Naive B cell (primary cell): ENCODE data around the gene MMP15. TPM values are rescaled to one million over a fixed set of nuclear protein-coding genes. Genes with fewer than 3 reads are reported as not detected.
"Not testable (repeated sequence)": the region's sequence is repeated elsewhere in the genome, so short reads cannot be mapped to it uniquely, and the experiment has no call there.

Experiments used
- ATAC-seq, 2 donors: fragments of 150-1000 bp; cut with Tn5 transposase; 2 replicates each; pipeline ENCODE4 v1.10.0; 2021; ENCODE audit warnings: low read depth in 2 of 2, mild to moderate bottlenecking in 2 of 2, moderate library complexity in 2 of 2
- DNase-seq: peaks from one replicate; pipeline ENCODE4 v3.0.0; 2022
- H3K27ac Mint-ChIP-seq, 6 donors: one replicate each; pipeline ENCODE4 v1.8.0; 2020 to 2022; ENCODE audit warnings: mild to moderate bottlenecking in 6 of 6, mixed read lengths in 6 of 6, moderate library complexity in 5 of 6, inconsistent platforms in 2 of 6
- H3K27me3 Mint-ChIP-seq, 3 donors: one replicate each; pipeline ENCODE4 v1.8.0; 2021 to 2022; ENCODE audit warnings: mixed read lengths in 3 of 3, mild to moderate bottlenecking in 1 of 3
- H3K36me3 Mint-ChIP-seq, 2 donors: one replicate each; pipeline ENCODE4 v1.8.0; 2020 to 2022; ENCODE audit warnings: mixed read lengths in 2 of 2, inconsistent platforms in 1 of 2, mild to moderate bottlenecking in 1 of 2
- H3K4me1 Mint-ChIP-seq, 3 donors: one replicate each; pipeline ENCODE4 v1.8.0; 2020 to 2022; ENCODE audit warnings: mixed read lengths in 3 of 3, inconsistent platforms in 1 of 3, mild to moderate bottlenecking in 1 of 3, moderate library complexity in 1 of 3
- H3K4me3 Mint-ChIP-seq, 8 donors: one replicate each; pipeline ENCODE4 v1.8.0; 2020 to 2022; ENCODE audit warnings: mild to moderate bottlenecking in 8 of 8, mixed read lengths in 8 of 8, moderate library complexity in 8 of 8, inconsistent platforms in 2 of 8
- H3K9me3 Mint-ChIP-seq, 7 donors: one replicate each; pipeline ENCODE4 v1.8.0; 2020 to 2022; ENCODE audit warnings: mixed read lengths in 7 of 7, mild to moderate bottlenecking in 5 of 7, inconsistent platforms in 2 of 7, moderate library complexity in 1 of 7
- polyA plus RNA-seq, 6 donors: library from polyadenylated mRNA; unstranded; fragments of 300-500 nt; fragmentation: Illumina TruSeq; gene quantifications; one replicate each; pipeline ENCODE4 v1.2.3, GENCODE V29; 2021; ENCODE audit warnings: low read depth in 6 of 6

Gene MMP15
- polyA plus RNA-seq: not detected

DNA sequence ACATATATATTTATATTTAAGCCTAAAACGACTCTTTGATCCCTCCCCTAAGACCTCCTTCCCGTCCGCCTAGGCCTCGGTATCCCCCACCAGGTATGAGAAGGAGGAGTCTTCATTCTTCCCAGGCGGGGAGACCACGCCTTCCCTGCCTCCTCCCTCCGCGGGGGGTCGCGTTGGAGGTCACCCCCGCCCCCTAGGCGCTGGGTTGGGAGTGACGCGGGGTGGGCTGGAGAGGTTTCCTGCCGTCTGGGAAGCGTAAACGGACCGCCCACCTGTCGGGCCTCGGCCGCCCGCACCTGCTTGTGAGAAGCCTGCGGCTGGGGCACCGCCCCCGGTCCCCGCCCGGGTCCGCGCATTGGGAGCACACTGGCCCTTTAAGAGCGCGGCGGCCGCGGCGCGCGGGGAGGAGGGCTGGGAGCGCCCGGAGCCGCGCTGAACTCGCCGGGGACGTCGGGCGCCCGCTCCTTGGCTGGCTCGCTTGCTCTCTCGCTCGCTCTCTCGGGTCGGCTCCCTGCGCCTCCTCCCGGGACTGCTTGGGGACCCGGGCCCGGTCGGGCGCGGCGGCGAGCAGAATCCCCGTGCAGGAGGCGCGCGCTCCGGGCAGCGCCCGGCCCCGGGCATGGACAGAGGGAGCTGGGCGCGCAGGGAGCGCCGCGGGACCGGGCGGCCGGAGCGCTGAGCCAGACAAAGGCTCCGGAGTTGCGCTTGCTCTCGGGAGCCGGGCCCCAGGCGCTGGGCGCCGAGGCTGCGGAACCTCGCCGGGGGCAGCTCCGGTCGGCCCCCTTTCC lies at the start of gene MMP15:
Gene MMP15 (plus strand): TSS at position 404 of the 788 bp plus-strand sequence. CDS start 597 bp downstream, outside the sequence.
- Mint-ChIP-seq H3K4me1 (peaks cover 13 to 16% (median 15%) of the 10 kb centered on the region in 3 donors), H3K4me3 (peak within 1 kb of the TSS; percentile 78 to 92 (median 88)), H3K27ac (peak within 1 kb of the TSS in 1 of 6 donors; percentile 13), H3K27me3 (peaks cover 16 to 50% (median 34%) of the 10 kb centered on the region in 3 donors), H3K9me3 (no peaks in the 10 kb centered on the region), H3K36me3 (no peaks in the 10 kb centered on the region)
- peak; percentile 25 for DNase-seq
- ATAC-seq: peak; percentile 63 to 70

DNA sequence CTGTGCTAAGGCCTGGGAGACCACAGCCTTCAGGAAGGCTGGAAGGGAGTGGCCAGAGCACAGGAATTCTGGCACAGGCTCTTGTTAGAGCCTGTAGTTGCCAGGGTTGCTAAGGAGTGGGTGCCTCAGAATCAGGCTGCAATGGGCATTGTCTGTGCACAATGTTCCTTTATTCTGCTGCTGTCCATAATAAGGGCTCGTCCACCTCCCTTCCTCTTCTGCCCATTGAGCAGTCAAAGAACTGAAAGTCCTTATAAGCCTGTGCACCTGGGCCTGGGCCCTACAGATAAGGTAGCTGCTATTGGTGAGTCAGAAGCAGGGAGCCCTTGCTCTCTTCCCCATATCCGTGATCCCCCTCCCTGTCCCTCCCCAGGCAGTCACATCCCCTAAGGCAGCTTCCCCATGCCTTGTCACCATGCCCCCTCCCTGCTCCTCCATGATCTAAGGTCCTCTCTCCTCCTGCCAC lies 49.2 kb upstream of the MMP15 start:
- Mint-ChIP-seq H3K36me3 (no peaks in the 10 kb centered on the region), H3K4me1 (no peaks in the 10 kb centered on the region), H3K27ac (no peak overlapping the region), H3K9me3 (no peaks in the 10 kb centered on the region), H3K4me3 (no peak overlapping the region), H3K27me3 (peaks cover 14 to 43% (median 34%) of the 10 kb centered on the region in 3 donors)
- ATAC-seq: no peak
- DNase-seq: no peak

DNA sequence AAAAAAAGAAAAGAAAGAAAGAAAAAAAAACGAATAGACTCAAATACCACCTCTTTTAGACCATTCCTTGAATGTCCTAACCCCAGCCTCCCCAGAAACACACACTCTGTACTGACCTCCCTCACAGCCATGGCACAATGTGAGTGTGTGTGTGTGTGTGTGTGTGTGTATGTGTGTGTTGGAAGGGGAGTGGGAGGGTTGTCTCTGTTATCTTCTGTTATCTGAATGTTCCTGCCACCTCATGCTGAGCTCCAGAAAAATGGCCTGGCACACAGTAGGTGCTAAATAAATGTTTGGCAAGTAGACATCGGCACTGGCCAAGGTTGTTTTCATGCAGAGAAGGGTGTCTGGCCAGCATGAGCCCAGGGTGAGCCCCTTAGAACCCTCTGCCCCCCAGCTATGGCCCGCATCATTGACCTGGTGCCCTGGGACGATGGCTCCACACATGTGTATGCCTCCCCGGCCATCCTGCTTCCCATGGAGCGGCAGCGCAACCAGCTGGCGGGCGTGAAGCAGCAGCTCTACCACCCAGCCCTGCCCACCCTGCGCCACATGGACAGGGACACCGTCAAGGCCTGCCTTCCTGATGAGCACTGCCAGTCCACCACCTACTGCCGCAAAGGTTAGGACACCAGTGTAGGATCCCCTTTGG lies 48.0 kb upstream of the MMP15 start:
- no peaks in the 10 kb centered on the region for H3K4me1 Mint-ChIP-seq
- DNase-seq (no peak), ATAC-seq (no peak)
- no peak overlapping the region for H3K27ac Mint-ChIP-seq
- H3K4me3 Mint-ChIP-seq: no peak overlapping the region
- H3K36me3 Mint-ChIP-seq: no peaks in the 10 kb centered on the region
- peaks cover 8 to 39% (median 29%) of the 10 kb centered on the region in 3 donors for H3K27me3 Mint-ChIP-seq
- H3K9me3 Mint-ChIP-seq: no peaks in the 10 kb centered on the region

GRCh38 chr16:57978070-57978465 lies 47.5 kb upstream of the MMP15 start:
- not testable (repeated sequence) for H3K9me3 Mint-ChIP-seq, H3K36me3 Mint-ChIP-seq, DNase-seq, H3K4me1 Mint-ChIP-seq, H3K4me3 Mint-ChIP-seq, ATAC-seq, H3K27ac Mint-ChIP-seq
- peaks cover 8 to 34% (median 25%) of the 10 kb centered on the region in 3 donors for H3K27me3 Mint-ChIP-seq

- H3K36me3 Mint-ChIP-seq: no peaks in the 10 kb centered on the region
- peaks cover 0 to 3% (median under 1%) of the 10 kb centered on the region in 3 donors for H3K4me1 Mint-ChIP-seq
- H3K9me3 Mint-ChIP-seq: no peaks in the 10 kb centered on the region
- H3K27ac Mint-ChIP-seq: no peak overlapping the region
- DNase-seq: no peak
- peaks cover 8 to 25% (median 19%) of the 10 kb centered on the region in 3 donors for H3K27me3 Mint-ChIP-seq
- ATAC-seq: no peak
- no peak overlapping the region for H3K4me3 Mint-ChIP-seq
Observed at GRCh38 chr16:57979006-57979585, 46.5 kb upstream of the MMP15 start.

DNA sequence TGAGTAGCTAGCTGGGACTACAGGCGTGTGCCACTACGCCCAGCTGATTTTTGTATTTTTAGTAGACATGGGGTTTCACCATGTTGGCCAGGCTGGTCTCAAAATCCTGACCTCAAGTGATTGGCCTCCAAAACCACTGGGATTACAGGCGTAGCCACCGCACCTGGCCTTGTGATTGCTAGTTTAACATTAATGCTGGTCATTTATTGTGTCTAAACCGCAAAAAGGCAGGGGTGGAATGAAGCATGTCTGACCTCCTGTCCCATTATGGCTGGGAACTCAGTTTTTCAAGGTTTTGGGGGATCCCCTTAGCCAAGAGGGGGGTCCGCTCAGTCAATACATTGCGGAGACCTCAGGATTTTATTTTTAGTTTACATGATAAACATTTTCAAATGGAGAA lies 43.9 kb upstream of the MMP15 start:
- Mint-ChIP-seq H3K27me3 (peaks cover 8 to 25% (median 14%) of the 10 kb centered on the region in 3 donors), H3K27ac (no peak overlapping the region), H3K4me1 (peaks cover 4 to 17% (median 16%) of the 10 kb centered on the region in 3 donors), H3K4me3 (peak overlapping the region in 1 of 8 donors; percentile 36), H3K9me3 (no peaks in the 10 kb centered on the region), H3K36me3 (no peaks in the 10 kb centered on the region)
- DNase-seq (no peak), ATAC-seq (no peak)

DNA sequence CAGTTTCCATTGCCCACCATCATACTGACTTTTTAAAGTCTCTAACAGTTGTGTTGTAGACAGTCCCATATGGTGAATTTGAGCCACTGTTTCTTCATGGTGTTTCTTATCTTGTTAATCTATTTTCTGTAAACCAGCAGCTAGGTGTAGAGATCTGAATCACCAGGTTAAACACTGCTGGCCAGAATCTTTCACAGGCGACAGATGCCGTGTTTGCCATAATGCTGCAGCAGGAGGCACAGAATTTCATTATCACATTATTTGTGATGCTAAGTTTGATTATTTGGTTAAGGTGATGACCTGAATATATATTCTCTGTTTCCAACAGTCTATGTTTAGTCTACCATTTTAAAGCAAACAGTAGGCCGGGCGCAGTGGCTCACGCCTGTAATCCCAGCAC lies 43.2 kb upstream of the MMP15 start:
- H3K36me3 Mint-ChIP-seq: no peaks in the 10 kb centered on the region

GRCh38 chr16:57984443-57985203 lies 40.9 kb upstream of the MMP15 start:
- peak; percentile 85 for DNase-seq
- H3K36me3 Mint-ChIP-seq: no peaks in the 10 kb centered on the region
- no peaks in the 10 kb centered on the region for H3K9me3 Mint-ChIP-seq
- ATAC-seq: peak; percentile 95
- peaks cover 4 to 17% (median 16%) of the 10 kb centered on the region in 3 donors for H3K4me1 Mint-ChIP-seq
- H3K4me3 Mint-ChIP-seq: peak overlapping the region; percentile 87 to 96 (median 91)
- H3K27me3 Mint-ChIP-seq: peaks cover 7 to 8% (median 8%) of the 10 kb centered on the region in 3 donors
- H3K27ac Mint-ChIP-seq: peak overlapping the region in 5 of 6 donors; percentile 52 to 75 (median 66)

More for the DNA sequence above, 43.2 kb upstream of the MMP15 start:
- ATAC-seq (no peak), DNase-seq (no peak)
- Mint-ChIP-seq H3K9me3 (no peaks in the 10 kb centered on the region), H3K4me1 (peaks cover 4 to 17% (median 16%) of the 10 kb centered on the region in 3 donors), H3K4me3 (no peak overlapping the region), H3K27me3 (peaks cover 8 to 25% (median 14%) of the 10 kb centered on the region in 3 donors), H3K27ac (peak overlapping the region in 1 of 6 donors; percentile 8)

- peaks cover 4 to 17% (median 16%) of the 10 kb centered on the region in 3 donors for H3K4me1 Mint-ChIP-seq
- DNase-seq (no peak), ATAC-seq (peak; percentile 45 to 60)
- H3K27me3 Mint-ChIP-seq: peaks cover 3 to 8% (median 7%) of the 10 kb centered on the region in 3 donors
- peak overlapping the region; percentile 87 to 96 (median 91) for H3K4me3 Mint-ChIP-seq
- peak overlapping the region in 4 of 6 donors; percentile 49 to 75 (median 62) for H3K27ac Mint-ChIP-seq
- no peaks in the 10 kb centered on the region for H3K36me3 Mint-ChIP-seq
- H3K9me3 Mint-ChIP-seq: no peaks in the 10 kb centered on the region
Observed at GRCh38 chr16:57985204-57986181, 40.1 kb upstream of the MMP15 start.

DNA sequence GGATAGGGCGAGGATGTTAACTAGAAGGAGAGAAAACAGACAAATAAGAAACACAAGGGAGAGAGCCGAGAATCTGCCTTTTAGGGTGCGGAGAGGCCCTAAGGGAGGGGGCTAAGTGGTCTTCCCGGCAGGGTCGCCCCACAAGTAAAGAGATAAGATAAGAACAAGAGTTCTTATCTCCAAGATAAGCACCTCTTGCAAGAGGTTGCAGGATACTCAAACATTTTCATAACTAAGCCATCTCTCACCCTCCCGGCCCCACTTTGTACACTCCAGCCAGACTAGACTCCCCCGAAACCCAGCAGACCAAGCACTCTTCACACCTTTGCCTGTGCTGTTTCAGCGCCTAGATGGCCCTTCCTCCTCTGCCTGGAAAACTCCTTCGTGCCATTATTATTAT lies 39.4 kb upstream of the MMP15 start:
- Mint-ChIP-seq H3K4me3 (peak overlapping the region in 7 of 8 donors; percentile 43 to 87 (median 69)), H3K27ac (no peak overlapping the region), H3K4me1 (peaks cover 4 to 17% (median 16%) of the 10 kb centered on the region in 3 donors), H3K36me3 (no peaks in the 10 kb centered on the region), H3K27me3 (peaks cover 0 to 8% (median 7%) of the 10 kb centered on the region in 3 donors), H3K9me3 (no peaks in the 10 kb centered on the region)
- no peak for DNase-seq
- no peak for ATAC-seq

- ATAC-seq: no peak
- Mint-ChIP-seq H3K36me3 (no peaks in the 10 kb centered on the region), H3K4me3 (no peak overlapping the region), H3K9me3 (no peaks in the 10 kb centered on the region), H3K27me3 (no peaks in the 10 kb centered on the region), H3K4me1 (peaks cover 8 to 17% (median 16%) of the 10 kb centered on the region in 3 donors), H3K27ac (no peak overlapping the region)
- DNase-seq: no peak
Observed at GRCh38 chr16:57987441-57988177, 37.9 kb upstream of the MMP15 start.
